IPS DF 6.9 (cell line): Measurements from ENCODE around the gene RND1.
"Not testable (repeated sequence)": the region's sequence is repeated elsewhere in the genome, so short reads cannot be mapped to it uniquely, and the experiment has no call there.

Source experiments
- DNase-seq: peaks from one replicate; pipeline ENCODE4 v3.0.0-alpha.2; 2013; ENCODE audit warnings: low read depth, low spot score
- H3K27ac ChIP-seq: one replicate; pipeline ENCODE4 v1.5.1; 2013; ENCODE audit warnings: low read length, control low read depth
- H3K27me3 ChIP-seq: 2 replicates; pipeline ENCODE4 v1.6.1; 2013; ENCODE audit warnings: mild to moderate bottlenecking, low read length; ENCODE audit not compliant: control insufficient read depth, insufficient read depth
- H3K36me3 ChIP-seq: 2 replicates; pipeline ENCODE4 v1.6.1; 2013; ENCODE audit warnings: low read length; ENCODE audit not compliant: control insufficient read depth, insufficient read depth
- H3K4me1 ChIP-seq: 2 replicates; pipeline ENCODE4 v1.6.1; 2013; ENCODE audit warnings: low read length; ENCODE audit not compliant: control insufficient read depth, insufficient read depth
- H3K4me3 ChIP-seq: 2 replicates; pipeline ENCODE4 v1.5.1; 2013; ENCODE audit warnings: mild to moderate bottlenecking, low read length
- H3K9me3 ChIP-seq: 2 replicates; pipeline ENCODE4 v1.6.1; 2013; ENCODE audit warnings: low read length, inconsistent platforms; ENCODE audit not compliant: control insufficient read depth, insufficient read depth
- WGBS: extraction: QIAGEN DNeasy Blood & Tissue Kit; methylation state at CpG from one replicate; pipeline ENCODE4 v1.1.7; 2013; ENCODE audit warnings: mixed read lengths, missing lambda C conversion rate; ENCODE audit not compliant: insufficient read length, insufficient coverage; 5-methylcytosine and 5-hydroxymethylcytosine counted together

The RND1 gene

GRCh38 chr12:48869191-48869590 lies 3.5 kb upstream of the RND1 start:
- no peaks in the 10 kb centered on the region for H3K27me3 ChIP-seq
- H3K27ac ChIP-seq = no peak overlapping the region
- 0 out of 2 replicates have a peak, but pooled peaks cover 1% of the 10 kb centered on the region for H3K4me1 ChIP-seq
- no peak overlapping the region for H3K4me3 ChIP-seq
- WGBS = 100% methylated on average over 1 of the region's 2 CpGs
- DNase-seq = no peak
- H3K9me3 ChIP-seq = no peaks in the 10 kb centered on the region
- no peaks in the 10 kb centered on the region for H3K36me3 ChIP-seq

- Histone ChIP-seq H3K36me3 (0 out of 2 replicates have a peak, but pooled peaks cover 3% of the 10 kb centered on the region), H3K27me3 (no peaks in the 10 kb centered on the region), H3K27ac (no peak overlapping the region), H3K4me1 (0 out of 2 replicates have a peak, but pooled peaks cover under 1% of the 10 kb centered on the region), H3K9me3 (no peaks in the 10 kb centered on the region), H3K4me3 (no peak overlapping the region)
- WGBS = no CpG with 5 or more reads among the region's 2 CpGs
- DNase-seq = no peak
Measured at GRCh38 chr12:48868451-48868850, 2.8 kb upstream of the RND1 start.

GRCh38 chr12:48866052-48866711 lies 512 bp upstream of the RND1 start:
- H3K27ac ChIP-seq = no peak overlapping the region

GRCh38 chr12:48863291-48863690 lies 2.4 kb downstream of the RND1 start:
- H3K4me1 ChIP-seq = no peaks in the 10 kb centered on the region
- no peaks in the 10 kb centered on the region for H3K27me3 ChIP-seq
- no peaks in the 10 kb centered on the region for H3K9me3 ChIP-seq
- no peak overlapping the region for H3K4me3 ChIP-seq
- DNase-seq = no peak
- H3K27ac ChIP-seq = no peak overlapping the region
- peaks cover 10% of the 10 kb centered on the region for H3K36me3 ChIP-seq
- no CpG with 5 or more reads among the region's 4 CpGs for WGBS

More at GRCh38 chr12:48866052-48866711, 512 bp upstream of the RND1 start:
- no peaks in the 10 kb centered on the region for H3K9me3 ChIP-seq
- WGBS = no CpG with 5 or more reads among the region's 6 CpGs
- DNase-seq = no peak
- H3K36me3 ChIP-seq = peaks cover 6% of the 10 kb centered on the region; the same call in 1 of the 2 replicates
- H3K4me3 ChIP-seq = no peak overlapping the region
- H3K27me3 ChIP-seq = no peaks in the 10 kb centered on the region
- no peaks in the 10 kb centered on the region for H3K4me1 ChIP-seq

- Histone ChIP-seq H3K36me3 (peaks cover 13% of the 10 kb centered on the region), H3K4me3 (no peak overlapping the region), H3K9me3 (no peaks in the 10 kb centered on the region), H3K27ac (no peak overlapping the region), H3K4me1 (no peaks in the 10 kb centered on the region), H3K27me3 (no peaks in the 10 kb centered on the region)
- no CpG with 5 or more reads among the region's 5 CpGs for WGBS
- no peak for DNase-seq
Measured at GRCh38 chr12:48862760-48863159, 2.9 kb downstream of the RND1 start.

- H3K27me3 ChIP-seq = no peaks in the 10 kb centered on the region
- H3K4me3 ChIP-seq = no peak overlapping the region
- H3K27ac ChIP-seq = no peak overlapping the region
- H3K36me3 ChIP-seq = peaks cover 17% of the 10 kb centered on the region
- whole genome bisulfite sequencing = no CpG with 5 or more reads among the region's 2 CpGs
- no peaks in the 10 kb centered on the region for H3K9me3 ChIP-seq
- H3K4me1 ChIP-seq = peaks cover 1% of the 10 kb centered on the region; the same call in 1 of the 2 replicates
- no peak for DNase-seq
Measured at GRCh38 chr12:48861111-48861510, 4.6 kb downstream of the RND1 start.

- H3K36me3 ChIP-seq = peaks cover 17% of the 10 kb centered on the region
- not testable (repeated sequence) for H3K4me1 ChIP-seq, H3K27me3 ChIP-seq, H3K4me3 ChIP-seq, H3K9me3 ChIP-seq, DNase-seq, H3K27ac ChIP-seq
- WGBS = no CpG with 5 or more reads among the region's 5 CpGs
Measured at GRCh38 chr12:48860236-48860635, 5.4 kb downstream of the RND1 start.

GRCh38 chr12:48859607-48860006 lies 6.1 kb downstream of the RND1 start:
- Histone ChIP-seq H3K4me3 (no peak overlapping the region), H3K36me3 (peaks cover 17% of the 10 kb centered on the region), H3K27me3 (no peaks in the 10 kb centered on the region), H3K4me1 (peaks cover 1% of the 10 kb centered on the region; the same call in 1 of the 2 replicates), H3K9me3 (no peaks in the 10 kb centered on the region), H3K27ac (no peak overlapping the region)
- no peak for DNase-seq
- WGBS = no CpG with 5 or more reads among the region's 5 CpGs

- peaks cover 15% of the 10 kb centered on the region for H3K36me3 ChIP-seq
- H3K4me1 ChIP-seq = peaks cover 1% of the 10 kb centered on the region; the same call in 1 of the 2 replicates
- H3K9me3 ChIP-seq = no peaks in the 10 kb centered on the region
- DNase-seq = no peak
- H3K27ac ChIP-seq = no peak overlapping the region
- no CpG with 5 or more reads among the region's 8 CpGs for WGBS
- no peak overlapping the region for H3K4me3 ChIP-seq
- no peaks in the 10 kb centered on the region for H3K27me3 ChIP-seq
Measured at GRCh38 chr12:48858043-48858442, 7.6 kb downstream of the RND1 start.

GRCh38 chr12:48857278-48857994 lies 8.2 kb downstream of the RND1 start:
- Histone ChIP-seq H3K36me3 (peaks cover 15% of the 10 kb centered on the region), H3K4me3 (no peak overlapping the region), H3K4me1 (peaks cover 1% of the 10 kb centered on the region; the same call in 1 of the 2 replicates), H3K9me3 (no peaks in the 10 kb centered on the region), H3K27ac (no peak overlapping the region), H3K27me3 (no peaks in the 10 kb centered on the region)
- no CpG with 5 or more reads among the region's 13 CpGs for WGBS
- DNase-seq = no peak
